Measurements from ENCODE around the gene FGD6. TPM values are rescaled to one million over a fixed set of nuclear protein-coding genes. Genes with fewer than 3 reads are reported as not detected.

The FGD6 gene
- total and polyA plus RNA-seq, 2 donors (not counting 1 experiment from before 2014, with no cell fraction given), result 3.3 to 4.7 TPM

DNA sequence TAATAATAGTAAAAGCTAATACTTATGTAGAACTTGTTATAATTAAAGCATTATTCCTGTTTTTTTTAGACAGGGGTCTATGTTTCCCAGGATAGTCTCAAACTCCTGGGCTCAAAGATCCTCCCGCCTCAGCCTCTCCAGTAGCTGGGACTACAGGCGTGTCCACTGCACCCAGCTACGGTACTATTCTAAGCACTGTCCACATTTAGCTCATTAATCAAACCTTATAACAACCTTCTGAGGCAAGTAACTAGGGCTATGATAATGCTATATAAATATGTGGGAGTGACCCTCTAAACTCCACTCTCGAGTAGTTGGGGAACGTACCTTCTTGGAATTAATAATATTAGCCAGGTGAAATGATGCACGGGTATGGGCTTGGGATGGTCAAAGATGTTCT is 83.2 kb downstream of the FGD6 start:
- Histone ChIP-seq H2AFZ (ENCODE audit: low read length) (no peak overlapping the region), H3K4me3 (replicated peaks in 1 of 4; ENCODE audit: control extremely low read depth in 1 of 4, insufficient read depth in 1 of 4, low read depth in 3 of 4, low read length in 4 of 4) (no peak overlapping the region), H4K20me1 (ENCODE audit: control insufficient read depth, extremely low read depth, insufficient read depth, low read length) (no peaks in the 10 kb centered on the region), H3K4me1 (ENCODE audit: control insufficient read depth, extremely low read depth, insufficient read depth, low read length) (no peaks in the 10 kb centered on the region), H3K36me3 (ENCODE audit: control insufficient read depth, insufficient read depth, low read length) (no peaks in the 10 kb centered on the region), H3K9me3 (ENCODE audit: control insufficient read depth, insufficient read depth, low read depth, low read length) (no peaks in the 10 kb centered on the region), H3K9ac (ENCODE audit: insufficient read depth, low read length) (no peak overlapping the region), H3K79me2 (ENCODE audit: control insufficient read depth, insufficient read depth, low read length) (no peaks in the 10 kb centered on the region), H3K4me2 (ENCODE audit: extremely low read depth, insufficient read depth, low read length) (no peak overlapping the region), H3K27me3 (ENCODE audit: control insufficient read depth, insufficient read depth, low read length) (no peaks in the 10 kb centered on the region), H3K27ac (ENCODE audit: insufficient read depth, low read length) (no peak overlapping the region)
- TF ChIP-seq EZH2 (IDR thresholded peaks at IDR 0.05; ENCODE audit: low read length, missing control alignments), result no peak
- TF ChIP-seq, protein P1, sequence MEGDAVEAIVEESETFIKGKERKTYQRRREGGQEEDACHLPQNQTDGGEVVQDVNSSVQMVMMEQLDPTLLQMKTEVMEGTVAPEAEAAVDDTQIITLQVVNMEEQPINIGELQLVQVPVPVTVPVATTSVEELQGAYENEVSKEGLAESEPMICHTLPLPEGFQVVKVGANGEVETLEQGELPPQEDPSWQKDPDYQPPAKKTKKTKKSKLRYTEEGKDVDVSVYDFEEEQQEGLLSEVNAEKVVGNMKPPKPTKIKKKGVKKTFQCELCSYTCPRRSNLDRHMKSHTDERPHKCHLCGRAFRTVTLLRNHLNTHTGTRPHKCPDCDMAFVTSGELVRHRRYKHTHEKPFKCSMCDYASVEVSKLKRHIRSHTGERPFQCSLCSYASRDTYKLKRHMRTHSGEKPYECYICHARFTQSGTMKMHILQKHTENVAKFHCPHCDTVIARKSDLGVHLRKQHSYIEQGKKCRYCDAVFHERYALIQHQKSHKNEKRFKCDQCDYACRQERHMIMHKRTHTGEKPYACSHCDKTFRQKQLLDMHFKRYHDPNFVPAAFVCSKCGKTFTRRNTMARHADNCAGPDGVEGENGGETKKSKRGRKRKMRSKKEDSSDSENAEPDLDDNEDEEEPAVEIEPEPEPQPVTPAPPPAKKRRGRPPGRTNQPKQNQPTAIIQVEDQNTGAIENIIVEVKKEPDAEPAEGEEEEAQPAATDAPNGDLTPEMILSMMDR (conservative IDR thresholded peaks at IDR 0.05 in 1 of 2, IDR thresholded peaks at IDR 0.05 in 1 of 2; ENCODE audit: low read depth in 1 of 2, low read length in 2 of 2), result no peak
- DNase-seq (ENCODE audit: low read depth in 2 of 2), result no peak

DNA sequence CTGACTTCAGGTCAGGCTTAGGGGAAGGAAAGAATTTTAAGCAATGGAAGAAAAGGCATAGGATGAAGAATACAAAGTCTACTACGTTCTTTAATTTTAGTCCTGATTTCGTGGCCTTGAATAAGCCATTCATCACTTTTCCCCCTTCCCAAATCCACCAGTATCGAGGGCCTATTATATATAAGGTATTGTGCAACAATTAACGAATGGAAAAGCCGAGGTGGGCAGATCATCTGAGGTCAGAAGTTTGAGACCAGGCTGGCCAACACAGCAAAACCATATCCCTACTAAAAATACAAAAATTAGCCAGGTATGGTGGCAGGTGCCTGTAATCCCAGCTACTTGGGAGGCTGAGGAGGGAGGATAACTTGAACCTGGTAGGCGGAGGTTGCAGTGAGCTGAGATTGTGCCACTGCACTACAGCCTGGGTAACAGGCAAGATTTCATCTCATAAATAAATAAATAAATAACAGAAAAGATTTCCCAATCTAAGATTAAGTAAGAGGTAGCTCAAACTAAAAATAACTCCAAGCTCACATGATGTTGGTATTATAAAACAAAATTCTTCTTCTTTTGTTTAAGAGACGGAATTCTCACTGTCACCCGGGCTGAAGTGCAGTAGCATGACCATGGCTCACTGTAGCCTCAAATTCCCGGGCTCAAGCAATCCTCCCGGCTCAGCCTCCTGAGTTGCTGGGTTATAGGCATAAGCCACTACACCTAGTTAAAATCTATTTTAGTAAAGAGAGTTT is 85.5 kb downstream of the FGD6 start:
- no peak overlapping the region for H3K4me2 ChIP-seq (ENCODE audit: extremely low read depth, insufficient read depth, low read length)
- peak in 1 of 2 donors; percentile 41 for DNase-seq (ENCODE audit: low read depth in 2 of 2)
- no peaks in the 10 kb centered on the region for H3K27me3 ChIP-seq (ENCODE audit: control insufficient read depth, insufficient read depth, low read length)
- H3K79me2 ChIP-seq (ENCODE audit: control insufficient read depth, insufficient read depth, low read length), result no peaks in the 10 kb centered on the region
- H4K20me1 ChIP-seq (ENCODE audit: control insufficient read depth, extremely low read depth, insufficient read depth, low read length), result no peaks in the 10 kb centered on the region
- no peak overlapping the region for H3K9ac ChIP-seq (ENCODE audit: insufficient read depth, low read length)
- no peaks in the 10 kb centered on the region for H3K9me3 ChIP-seq (ENCODE audit: control insufficient read depth, insufficient read depth, low read depth, low read length)
- no peak overlapping the region for H2AFZ ChIP-seq (ENCODE audit: low read length)
- no peak overlapping the region for H3K27ac ChIP-seq (ENCODE audit: insufficient read depth, low read length)
- TF ChIP-seq, protein P1 (conservative IDR thresholded peaks at IDR 0.05 in 1 of 2, IDR thresholded peaks at IDR 0.05 in 1 of 2; ENCODE audit: low read depth in 1 of 2, low read length in 2 of 2), result no peak
- TF ChIP-seq EZH2 (IDR thresholded peaks at IDR 0.05; ENCODE audit: low read length, missing control alignments), result no peak
- no peaks in the 10 kb centered on the region for H3K36me3 ChIP-seq (ENCODE audit: control insufficient read depth, insufficient read depth, low read length)
- no peak overlapping the region for H3K4me3 ChIP-seq (replicated peaks in 1 of 4; ENCODE audit: control extremely low read depth in 1 of 4, insufficient read depth in 1 of 4, low read depth in 3 of 4, low read length in 4 of 4)
- H3K4me1 ChIP-seq (ENCODE audit: control insufficient read depth, extremely low read depth, insufficient read depth, low read length), result no peaks in the 10 kb centered on the region

DNA sequence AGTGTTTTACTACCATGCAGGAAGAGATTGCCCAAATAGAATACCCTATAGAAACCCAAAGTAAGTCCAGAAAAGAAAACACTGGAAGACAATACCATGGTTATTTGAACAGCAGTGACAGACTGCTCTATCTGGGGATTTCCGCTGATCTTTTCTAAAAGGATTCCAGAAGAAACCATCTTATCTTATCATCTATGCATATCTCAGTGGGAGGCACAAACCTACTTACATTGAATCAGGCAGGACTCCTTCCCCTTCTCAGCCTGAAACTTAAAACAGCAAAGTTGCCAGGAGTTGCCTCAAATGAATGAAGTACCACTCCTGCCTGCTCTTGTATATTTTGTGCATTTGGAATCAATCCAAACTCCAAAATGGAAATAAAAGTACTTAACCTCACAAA is 87.2 kb downstream of the FGD6 start:
- Histone ChIP-seq H3K27ac (ENCODE audit: insufficient read depth, low read length) (no peak overlapping the region), H3K27me3 (ENCODE audit: control insufficient read depth, insufficient read depth, low read length) (no peaks in the 10 kb centered on the region), H3K4me3 (replicated peaks in 1 of 4; ENCODE audit: control extremely low read depth in 1 of 4, insufficient read depth in 1 of 4, low read depth in 3 of 4, low read length in 4 of 4) (no peak overlapping the region), H3K9ac (ENCODE audit: insufficient read depth, low read length) (no peak overlapping the region), H3K79me2 (ENCODE audit: control insufficient read depth, insufficient read depth, low read length) (no peaks in the 10 kb centered on the region), H3K4me2 (ENCODE audit: extremely low read depth, insufficient read depth, low read length) (no peak overlapping the region), H2AFZ (ENCODE audit: low read length) (no peak overlapping the region), H4K20me1 (ENCODE audit: control insufficient read depth, extremely low read depth, insufficient read depth, low read length) (no peaks in the 10 kb centered on the region), H3K36me3 (ENCODE audit: control insufficient read depth, insufficient read depth, low read length) (no peaks in the 10 kb centered on the region), H3K4me1 (ENCODE audit: control insufficient read depth, extremely low read depth, insufficient read depth, low read length) (no peaks in the 10 kb centered on the region), H3K9me3 (ENCODE audit: control insufficient read depth, insufficient read depth, low read depth, low read length) (no peaks in the 10 kb centered on the region)
- no peak for TF ChIP-seq EZH2 (IDR thresholded peaks at IDR 0.05; ENCODE audit: low read length, missing control alignments)
- TF ChIP-seq, protein P1 (conservative IDR thresholded peaks at IDR 0.05 in 1 of 2, IDR thresholded peaks at IDR 0.05 in 1 of 2; ENCODE audit: low read depth in 1 of 2, low read length in 2 of 2), result no peak
- DNase-seq (ENCODE audit: low read depth in 2 of 2), result peak in 1 of 2 donors; percentile 72

Measured in fibroblast of lung (primary cell).